ENCODE results near the gene NGF.
"Not testable (repeated sequence)": the region's sequence is repeated elsewhere in the genome, so short reads cannot be mapped to it uniquely, and the experiment has no call there.

The NGF gene

DNA sequence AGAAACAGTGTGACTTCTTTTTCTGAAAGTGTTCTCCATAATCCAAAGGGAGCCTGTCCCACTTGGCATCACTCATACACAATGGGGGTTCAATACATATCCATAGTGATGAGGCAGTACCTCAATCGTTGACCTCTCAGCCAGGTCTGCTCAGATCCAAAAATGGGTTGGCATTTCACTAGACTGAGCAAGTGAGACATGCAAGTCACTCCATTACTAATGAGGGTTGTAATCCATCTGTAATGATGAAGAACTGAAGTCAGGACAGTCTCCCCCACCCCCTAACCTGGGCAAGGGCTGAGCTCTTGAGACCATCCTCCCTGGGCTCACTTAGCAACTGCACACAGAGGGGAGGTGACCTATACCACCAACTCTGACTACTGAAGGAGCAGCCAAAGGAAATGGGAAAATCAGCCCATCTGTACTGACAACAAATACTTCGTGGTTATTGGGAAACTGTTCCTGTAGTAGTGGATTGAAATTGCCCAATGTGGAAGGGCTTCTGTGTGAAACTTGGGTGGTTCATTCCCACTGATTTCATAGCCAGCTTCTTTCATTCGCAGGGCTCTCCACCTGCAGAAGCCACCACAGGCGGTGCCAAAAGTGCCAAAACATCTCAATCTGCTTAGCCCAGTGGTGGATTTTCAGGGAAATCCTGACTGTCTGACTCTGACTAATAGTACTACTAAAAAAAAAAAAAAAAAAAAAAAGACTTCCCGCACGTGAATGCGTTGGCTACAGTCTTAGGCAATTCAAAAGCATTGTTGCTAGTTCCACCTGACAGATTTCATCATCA lies 5.0 kb downstream of the NGF start:
- DNase-seq = no peak

DNA sequence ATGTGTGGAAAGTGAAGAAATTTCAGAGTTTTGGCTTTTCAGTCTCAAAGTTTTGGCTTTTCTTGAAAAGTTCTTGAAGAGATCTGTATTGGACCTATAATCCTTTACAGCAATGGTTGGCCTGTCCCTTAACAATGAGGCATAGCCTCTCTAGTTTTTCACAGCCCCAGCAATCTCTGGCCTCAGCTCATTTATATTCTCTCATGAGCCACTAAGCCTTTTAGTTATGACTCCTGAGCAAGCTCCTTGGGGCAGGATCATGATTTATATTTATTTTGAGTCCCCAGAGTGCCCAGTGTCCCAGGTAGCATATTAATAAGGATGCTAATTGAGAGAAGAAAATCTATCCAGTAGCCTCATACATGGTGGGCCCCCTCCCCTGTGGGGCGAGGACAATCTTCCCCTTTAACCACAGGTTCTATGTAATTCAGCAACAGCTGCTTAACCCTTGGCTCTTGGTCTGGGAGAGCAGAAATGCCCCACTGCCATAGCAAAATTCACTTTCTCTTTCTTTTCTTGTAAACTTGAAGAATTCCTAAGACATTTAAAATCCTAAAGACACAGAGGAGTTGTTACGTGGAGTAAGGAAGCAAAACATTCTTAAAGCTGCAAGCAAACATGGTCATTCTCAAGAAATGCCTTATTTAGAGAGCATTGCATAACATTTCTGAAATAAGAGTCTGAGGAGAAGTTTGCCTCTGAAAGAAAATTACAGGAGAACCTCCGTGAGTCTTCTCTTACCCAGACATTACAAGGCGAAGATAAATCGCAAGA lies 6.3 kb downstream of the NGF start:
- DNase-seq = no peak

DNA sequence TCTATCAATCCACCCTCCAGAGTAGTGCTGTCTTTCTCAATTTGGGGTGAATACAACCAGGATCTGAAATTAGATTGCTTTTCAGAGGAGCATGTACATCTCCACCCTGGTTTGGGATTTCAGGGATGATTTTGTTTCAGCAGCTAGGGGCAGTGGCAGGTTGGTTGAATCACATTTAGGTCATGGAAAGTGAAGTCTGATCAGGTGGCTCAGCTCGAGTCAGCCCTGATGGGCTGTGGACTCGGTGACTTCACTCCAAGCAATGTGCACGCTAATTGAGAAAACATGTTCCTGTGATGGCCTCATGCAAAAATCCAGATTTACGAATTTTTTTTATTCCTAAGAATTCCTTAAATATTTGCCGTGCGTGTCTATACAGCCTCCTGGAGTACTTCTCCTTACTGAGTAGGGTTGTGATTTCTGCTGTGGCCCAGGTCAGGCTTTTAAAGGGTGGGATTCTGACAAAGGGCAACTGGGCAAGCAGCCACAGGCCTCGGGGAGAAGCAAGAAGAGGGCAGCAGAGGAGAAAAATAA lies 7.5 kb downstream of the NGF start:
- no peak for DNase-seq

DNA sequence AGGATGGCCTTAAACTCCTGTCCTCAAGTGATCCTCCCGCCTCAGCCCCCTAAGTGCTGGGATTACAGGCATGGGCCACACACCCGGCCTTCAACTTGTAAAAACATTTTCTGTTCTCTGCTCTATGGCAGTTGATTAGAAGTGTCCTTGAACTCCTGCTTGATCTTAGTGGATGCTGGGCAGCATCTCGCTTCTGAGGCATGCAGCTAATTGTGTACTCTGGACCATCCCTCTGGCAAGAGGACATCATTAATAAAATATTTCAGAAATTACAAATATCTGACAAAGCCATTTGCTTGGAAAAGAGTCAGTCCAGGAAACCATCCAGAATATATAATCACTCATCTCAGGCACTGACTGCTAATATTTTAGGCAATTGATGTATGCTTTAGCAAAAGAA lies 8.1 kb downstream of the NGF start:
- DNase-seq = no peak

DNA sequence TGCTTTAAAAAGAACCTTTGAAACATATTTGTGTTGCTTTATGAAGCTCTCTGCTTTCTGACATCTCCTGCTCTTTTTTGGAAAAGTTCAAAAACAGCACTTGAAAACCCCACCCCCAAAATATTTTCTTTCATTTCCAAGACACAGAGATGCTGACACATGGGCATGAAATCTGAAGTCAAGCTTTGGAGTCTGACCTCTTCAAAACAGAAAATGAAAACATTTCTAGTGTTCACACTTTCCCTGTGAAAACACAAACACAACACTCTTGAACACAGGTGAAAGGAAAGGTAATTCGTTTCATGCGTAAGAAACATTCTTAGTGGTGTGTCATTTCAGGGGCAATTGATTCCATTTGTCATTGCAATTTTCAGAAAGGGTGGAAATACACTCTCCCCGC lies 10.8 kb downstream of the NGF start:
- no peak for DNase-seq

DNA sequence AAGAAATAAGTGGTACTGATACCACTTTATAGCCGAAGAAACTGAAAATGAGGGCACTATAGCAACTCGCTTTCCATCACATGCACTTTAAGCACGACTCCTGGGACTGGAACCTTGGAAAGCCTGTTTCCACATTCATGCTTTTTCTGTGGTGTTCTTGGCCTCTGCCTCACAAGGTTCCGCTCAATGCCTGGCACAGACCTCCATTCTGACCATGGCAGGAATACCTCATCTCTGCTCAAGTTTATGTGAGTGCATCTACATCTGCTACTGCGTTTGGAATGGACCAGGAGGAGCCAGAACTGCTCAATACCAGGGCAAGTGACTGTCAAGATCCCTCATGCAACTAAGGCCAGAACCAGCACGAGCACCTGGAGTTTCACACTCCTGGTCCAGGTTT lies 11.6 kb downstream of the NGF start:
- DNase-seq = no peak

DNA sequence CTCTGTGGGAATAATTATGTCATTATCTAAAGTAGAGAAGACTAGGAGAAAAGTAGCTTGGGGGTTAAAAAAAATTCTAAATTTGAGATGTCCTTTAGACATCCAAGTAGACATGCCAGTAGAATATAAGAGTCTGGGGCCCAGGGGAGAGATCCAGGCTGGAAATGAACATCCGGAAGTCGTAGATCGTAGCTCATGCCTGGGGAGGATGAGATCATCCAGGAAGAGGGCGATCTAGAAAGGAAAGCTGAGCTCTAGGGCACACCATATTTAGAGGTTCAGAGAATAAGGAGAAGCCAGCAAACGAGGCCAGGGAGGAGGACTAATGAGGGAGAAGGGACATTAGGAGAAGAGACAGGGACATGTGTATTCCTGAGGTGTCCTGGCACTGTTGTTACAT lies 12.2 kb downstream of the NGF start:
- no peak for DNase-seq

DNA sequence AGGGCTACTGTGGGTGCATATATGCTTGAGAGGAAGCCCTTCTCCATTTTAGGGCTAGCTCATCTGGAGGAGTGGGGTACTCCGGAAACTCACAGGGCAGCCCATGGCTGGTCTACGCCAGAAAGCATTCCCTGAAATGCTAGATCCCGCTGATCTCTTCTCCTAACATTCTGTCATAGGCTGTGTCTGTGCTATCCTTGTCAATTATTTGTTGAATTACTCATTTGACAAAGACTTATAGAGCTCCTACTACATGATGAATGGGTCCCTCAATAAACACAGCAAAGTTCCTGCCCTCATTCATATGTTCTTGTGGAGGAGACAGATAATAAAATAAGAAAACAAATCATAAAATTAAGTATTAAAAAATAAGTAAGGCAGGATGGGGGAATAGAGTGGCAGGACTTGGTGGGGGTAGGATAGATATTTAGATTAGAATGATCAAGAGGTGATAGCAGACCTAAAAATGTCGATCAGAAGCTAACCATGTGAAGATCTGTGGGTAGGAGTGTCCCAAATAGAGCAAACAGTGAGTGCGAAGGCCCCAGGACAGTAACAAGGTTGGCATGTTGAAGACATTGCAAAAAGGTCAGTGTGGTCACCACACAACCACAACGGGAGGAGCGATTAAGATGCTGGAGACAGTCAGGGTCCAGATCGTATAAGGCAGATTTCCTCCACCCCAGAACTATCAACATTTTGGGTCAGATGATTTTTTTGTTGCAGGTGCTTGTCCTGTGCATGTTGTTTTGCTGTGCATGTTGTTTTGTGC lies 13.2 kb downstream of the NGF start:
- DNase-seq = no peak

DNA sequence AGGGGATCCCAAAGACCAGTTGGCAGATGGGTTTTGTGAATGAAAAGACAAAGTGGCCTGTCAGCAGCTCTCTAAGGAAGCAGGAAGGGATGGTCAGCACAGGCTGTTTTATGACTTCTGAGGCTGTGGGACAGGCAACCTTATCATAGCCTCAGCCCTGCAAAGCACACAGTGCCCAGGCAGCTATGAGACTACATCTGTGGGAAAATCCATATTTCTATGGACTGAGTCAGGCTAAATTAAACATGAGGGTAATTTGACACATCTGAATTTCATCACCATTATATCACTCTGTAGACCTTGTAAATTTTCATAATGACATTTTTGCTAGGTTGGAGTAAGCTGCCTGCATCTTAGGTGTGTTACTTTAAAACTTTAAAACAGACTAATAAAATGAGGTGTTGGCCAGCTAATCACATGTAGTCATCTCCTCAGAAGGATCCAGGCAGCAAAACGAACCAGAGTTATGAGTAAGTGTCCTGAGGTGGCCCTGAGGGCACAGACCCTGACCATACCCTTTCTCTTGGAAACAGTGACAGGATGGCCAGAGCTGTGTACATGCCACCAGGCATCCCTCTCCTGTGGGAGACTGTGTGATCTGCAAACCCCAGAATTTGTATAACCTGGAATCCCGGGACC lies 14.6 kb downstream of the NGF start:
- DNase-seq = no peak

DNA sequence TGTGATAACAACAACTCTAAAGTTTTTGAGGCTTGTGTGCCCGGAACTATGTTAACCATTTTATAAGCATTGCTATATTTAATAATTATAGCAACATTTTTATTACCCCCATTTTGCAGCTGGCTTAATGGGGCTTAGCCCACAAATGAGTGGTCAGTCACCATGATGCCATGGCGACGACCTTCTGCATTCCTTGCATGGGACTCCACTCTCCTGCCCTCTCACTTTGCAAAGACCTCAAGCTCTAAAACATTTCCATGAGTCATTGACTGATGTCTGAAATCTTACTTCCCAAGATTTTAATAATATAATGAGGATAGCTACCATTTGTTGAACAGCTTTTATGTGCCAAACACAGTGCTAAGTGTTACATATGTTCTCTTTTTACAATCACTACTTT lies 15.4 kb downstream of the NGF start:
- DNase-seq = no peak

DNA sequence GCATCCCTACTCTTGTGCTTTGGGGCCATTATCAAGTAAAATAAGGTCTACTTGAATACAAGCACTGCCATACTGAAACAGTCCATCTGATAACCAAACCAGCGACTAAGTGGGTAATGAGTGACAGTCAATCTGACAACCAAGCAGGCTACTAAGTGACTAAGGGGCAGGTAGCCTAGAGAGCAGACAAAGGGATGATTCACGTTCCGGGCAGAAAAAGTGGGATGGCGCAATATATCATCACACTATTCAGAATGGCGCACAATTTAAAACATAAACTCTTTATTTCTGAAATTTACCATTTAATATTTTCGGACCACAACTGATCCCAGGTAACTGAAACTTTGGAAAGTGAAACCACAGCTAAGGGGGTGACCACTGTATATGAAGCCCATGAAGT lies 17.7 kb downstream of the NGF start:
- DNase-seq = no peak

DNA sequence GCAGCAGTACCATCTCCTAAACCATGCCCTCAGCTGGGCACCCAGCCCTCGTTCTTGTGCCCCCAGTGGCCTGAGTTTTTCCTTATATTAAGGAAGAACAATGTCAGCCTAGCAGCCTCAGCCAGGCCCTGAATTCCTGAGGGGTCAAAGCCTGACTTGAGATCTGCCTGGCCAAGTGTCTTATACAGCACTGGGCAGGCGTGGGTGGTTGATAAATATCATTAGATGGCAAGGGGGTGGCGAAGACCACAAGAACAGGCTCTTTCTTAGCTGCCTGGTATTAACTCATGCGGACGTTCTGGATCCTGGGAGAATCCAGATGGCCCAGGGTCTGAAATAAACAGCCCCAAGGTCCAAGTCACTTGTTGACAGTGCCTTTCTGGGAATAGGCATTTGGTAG lies 18.3 kb downstream of the NGF start:
- DNase-seq = no peak

DNA sequence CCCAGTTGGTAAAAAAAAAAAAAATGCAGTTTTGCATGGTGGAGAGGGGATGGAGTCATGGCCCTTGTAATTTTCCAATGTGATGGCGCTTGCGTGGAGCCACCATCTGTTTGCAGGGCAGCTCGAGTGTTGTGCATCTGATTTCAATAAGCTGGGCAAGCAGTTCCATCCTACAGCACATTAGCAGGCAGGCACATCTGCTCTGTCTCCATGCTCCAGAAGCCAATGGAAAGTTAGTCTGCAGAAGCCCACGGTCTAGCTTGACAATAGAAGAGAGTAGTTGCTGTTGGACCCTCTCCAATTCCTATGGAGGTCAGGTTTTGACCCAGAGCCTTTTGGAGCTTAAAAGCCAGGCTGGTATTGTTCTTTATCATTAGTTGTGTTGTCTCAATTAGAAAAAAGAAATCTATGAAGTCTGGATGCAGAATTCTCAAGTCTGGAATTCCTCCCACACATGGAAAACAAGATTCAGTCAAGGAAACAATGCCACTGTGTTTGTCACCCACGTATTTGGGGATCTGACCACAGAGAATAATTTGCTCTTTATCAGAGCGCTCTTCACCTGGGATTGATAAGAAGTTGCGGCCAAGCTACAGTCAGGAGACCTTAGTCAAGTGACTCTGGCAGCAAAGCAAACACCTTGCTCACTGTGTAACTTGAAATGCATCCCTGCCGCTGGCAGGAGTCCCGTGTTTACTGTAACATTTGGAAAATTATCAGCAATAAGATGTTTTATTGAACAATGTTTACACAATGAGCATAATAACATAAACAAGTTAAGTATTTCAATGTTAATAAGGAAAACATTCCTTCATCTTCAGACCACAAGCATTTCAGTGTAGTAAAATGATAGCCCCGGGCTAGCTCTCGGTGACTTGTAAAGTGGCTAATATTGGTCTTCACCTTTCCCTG lies 20.7 kb downstream of the NGF start:
- peak; percentile 93 for DNase-seq

DNA sequence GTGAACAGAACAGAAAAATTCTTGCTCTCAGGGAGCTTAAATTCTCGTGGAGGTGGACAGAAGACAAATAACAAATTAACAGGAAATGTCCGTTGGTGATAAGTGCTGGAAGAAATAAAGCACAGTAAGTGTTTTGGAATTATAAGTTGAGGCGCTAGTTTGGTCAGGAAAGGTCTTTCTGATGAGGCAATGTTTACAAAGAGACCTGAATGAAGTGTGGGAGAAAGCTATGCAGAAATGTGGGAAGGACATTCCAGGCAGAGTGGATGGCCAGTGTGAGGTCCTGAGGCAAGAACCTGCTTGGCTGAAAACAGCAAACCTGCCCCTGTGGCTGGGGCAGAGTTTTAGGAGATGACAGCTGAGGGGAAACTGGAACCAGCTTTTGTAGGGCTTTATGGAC lies 23.3 kb downstream of the NGF start:
- no peak for DNase-seq

DNA sequence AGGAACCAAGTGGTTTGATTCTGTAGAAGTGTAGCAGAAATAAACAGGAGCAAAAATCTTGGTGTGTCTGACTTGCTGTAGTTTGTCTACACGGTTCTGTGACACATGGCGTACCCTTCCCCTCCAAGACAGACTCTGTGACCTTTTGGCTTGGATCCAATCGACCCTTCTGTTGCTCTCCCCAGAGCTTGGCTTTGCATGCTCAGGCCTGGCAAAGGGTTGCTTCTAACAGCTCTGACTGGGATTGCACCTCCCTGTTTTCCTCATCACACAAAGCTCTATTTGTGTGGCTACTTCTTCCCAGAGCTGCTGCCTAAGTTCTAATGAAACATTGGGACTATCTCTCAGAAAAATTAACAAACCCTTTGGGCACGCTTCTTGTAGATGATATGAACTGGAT lies 24.0 kb downstream of the NGF start:
- peak; percentile 81 for DNase-seq

DNA sequence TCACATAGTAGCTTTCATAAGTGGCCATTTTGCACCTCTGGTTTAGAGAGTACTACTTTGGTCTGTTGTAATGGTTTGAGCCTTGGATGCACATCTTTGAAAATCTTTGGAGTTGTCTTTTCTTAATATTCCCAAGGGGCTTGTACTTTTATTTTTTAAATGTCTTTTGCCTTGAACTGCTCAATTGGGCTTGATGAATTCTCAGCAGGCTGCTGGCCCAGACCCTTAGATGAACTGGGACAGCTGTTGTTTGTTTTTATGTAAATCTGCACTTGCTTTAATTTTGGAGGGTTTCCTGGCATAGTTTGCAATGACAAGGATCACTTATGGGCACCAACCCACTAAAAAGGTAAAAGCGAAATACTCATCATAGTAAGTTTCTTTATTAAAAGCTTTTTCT lies 24.9 kb downstream of the NGF start:
- peak; percentile 76 for DNase-seq

DNA sequence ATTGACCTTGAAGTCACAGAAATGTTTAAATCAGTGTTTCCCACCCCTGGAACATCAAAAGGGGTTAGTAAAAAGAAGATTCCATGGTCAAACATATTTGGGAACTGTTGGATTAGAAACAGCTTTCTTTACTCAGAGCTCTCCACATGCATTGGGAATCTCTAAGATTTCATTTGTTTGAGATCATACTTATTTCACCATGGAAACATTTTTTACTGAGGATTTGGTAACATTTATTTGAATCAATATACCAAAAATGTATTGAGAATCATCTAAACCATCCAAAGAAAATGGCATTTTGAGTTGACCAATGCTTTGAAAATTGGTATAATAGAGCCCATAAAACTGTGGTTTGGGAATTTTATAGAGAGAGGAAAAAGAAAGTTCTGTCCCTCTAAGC lies 25.3 kb downstream of the NGF start:
- DNase-seq = peak; percentile 55

DNA sequence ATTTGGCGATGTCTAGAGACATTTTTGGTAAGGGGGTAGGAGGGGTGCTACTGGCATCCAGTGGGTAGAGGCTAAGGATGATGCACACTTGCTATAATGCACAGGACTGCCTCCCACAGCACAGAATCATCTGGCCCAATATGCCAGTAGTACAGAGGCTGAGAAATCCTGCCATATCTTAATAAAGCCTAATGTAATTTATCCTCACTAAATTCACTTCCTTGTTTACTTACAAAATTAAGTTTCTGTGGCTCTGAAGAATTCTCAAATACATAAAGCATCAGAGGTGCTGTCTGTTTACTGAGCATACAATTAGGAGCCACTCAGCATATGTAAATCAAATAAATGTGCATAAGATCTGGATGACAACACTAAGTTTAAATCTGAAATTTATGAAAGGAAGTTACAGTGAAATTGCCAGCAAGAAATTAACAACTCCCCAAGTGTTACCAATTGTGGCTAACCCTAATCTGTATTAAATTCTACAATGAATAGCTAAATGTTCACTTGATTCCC lies 26.5 kb downstream of the NGF start:
- no peak for DNase-seq

DNA sequence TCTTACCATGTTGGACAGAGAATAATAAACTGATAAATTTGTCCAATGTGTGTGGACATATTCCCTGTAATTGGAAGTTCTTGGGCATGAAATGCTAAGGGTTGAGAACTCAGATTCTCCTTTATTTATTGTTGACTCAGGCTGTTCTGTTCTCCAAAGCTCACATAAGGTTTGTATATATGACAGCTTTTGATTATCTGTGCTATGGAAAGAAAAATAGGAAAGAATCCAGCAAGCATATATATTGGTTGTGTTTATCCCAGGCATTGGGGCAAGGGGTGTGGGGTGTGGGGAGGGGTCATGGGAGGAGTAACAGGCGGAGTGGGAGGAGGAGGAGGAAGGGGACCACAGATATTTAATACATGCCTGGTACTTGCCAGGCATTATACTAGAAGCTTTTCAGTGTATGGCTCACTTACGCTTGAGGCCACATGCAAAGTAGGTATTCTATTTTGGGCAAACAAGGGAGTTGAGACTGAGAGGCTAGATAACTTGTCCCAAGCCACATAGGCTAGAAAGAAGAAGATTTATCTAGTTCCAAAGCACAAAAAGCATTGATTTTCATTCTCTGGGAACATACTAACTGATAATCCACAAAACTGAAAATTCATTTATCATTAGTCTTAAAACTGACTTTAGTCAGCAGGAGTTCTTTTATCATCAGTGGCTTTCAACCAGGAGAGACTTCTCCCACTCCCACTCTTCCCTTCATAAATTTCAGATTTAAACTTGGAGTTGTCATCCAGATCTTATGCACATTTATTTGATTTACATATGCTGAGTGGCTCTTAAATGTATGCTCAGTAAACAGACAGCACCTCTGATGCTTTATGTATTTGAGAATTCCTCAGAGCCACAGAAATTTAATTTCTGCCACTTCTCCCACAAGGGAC lies 27.2 kb downstream of the NGF start:
- DNase-seq = no peak

DNA sequence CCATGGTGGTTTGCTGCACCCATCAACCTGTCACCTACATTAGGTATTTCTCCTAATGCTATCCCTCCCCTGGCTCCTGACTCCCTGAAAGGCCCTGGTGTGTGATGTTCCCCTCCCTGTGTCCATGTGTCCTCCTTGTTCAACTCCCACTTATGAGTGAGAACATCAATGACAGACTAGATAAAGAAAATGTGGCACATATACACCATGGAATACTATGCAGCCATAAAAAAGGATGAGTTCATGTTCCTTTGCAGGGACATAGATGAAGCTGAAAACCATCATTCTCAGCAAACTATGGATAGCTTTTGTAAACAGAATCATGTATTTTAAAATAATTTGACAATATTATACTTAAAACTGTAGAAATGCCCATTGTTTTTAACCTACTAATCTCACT lies 28.5 kb downstream of the NGF start:
- DNase-seq = not testable (repeated sequence)

DNA sequence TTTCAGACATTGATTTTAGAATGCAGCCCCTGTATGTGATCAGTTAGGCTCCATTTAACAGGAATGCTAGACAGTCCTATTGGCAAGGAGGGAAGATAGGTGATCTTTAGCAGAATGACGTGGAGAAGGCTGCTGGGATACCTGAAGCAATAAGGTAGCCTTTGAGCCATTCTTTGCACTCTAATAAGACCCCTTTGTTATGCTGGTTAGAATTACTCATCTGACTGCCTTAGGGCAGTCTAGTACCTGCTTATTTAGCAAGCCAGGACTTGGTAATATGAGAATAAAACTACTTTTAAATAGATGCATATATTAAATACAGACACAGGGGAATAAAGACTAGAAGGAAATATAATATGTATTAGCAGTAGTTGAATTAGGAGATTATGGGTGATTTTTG lies 29.1 kb downstream of the NGF start:
- DNase-seq = no peak

All from DMS 273 treated with DMSO at 0.1 percent for 48 hours (cell line).